ENCODE data around the gene CNTFR. TPM values are rescaled to one million over a fixed set of nuclear protein-coding genes. Genes with fewer than 3 reads are reported as not detected.

The CNTFR gene
- total and polyA plus RNA-seq, 2 experiments from 2014 or later: 0.73 to 1.9 TPM

- Histone ChIP-seq H3F3A (replicated peaks; ENCODE audit: low read depth) (no peaks in the 10 kb centered on the region), H3K36me3 (ENCODE audit: insufficient read depth) (no peaks in the 10 kb centered on the region), H3K4me3 (no peak overlapping the region), H3K4me1 (ENCODE audit: insufficient read depth) (peaks cover 20% of the 10 kb centered on the region), H3K27ac (ENCODE audit: low read depth) (no peak overlapping the region), H4K20me1 (replicated peaks; ENCODE audit: insufficient read depth) (no peaks in the 10 kb centered on the region), H2AFZ (no peak overlapping the region; the same call in 1 of the 2 replicates), H3K27me3 (ENCODE audit: insufficient read depth) (no peaks in the 10 kb centered on the region), H3K79me2 (replicated peaks; ENCODE audit: insufficient read depth) (no peaks in the 10 kb centered on the region), H3K9me2 (ENCODE audit: insufficient read depth) (no peaks in the 10 kb centered on the region), H3K4me2 (no peak overlapping the region; the same call in 1 of the 2 replicates)
- Mint-ChIP-seq H3K27me3 (ENCODE audit: insufficient read depth, low read depth, poor library complexity) (peaks cover 20% of the 10 kb centered on the region), H3K27ac (no peak overlapping the region; the same call in 1 of the 2 replicates), H3K36me3 (ENCODE audit: low read depth) (no peaks in the 10 kb centered on the region), H3K9me3 (no peaks in the 10 kb centered on the region), H3K4me1 (peaks cover 30% of the 10 kb centered on the region), H3K4me3 (no peak overlapping the region; the same call in 2 of the 3 replicates)
- ATAC-seq (peak; percentile 52), DNase-seq (ENCODE audit: low spot score) (no peak)
- TF ChIP-seq ZNF114 (CRISPR knock-in tag; IDR thresholded peaks at IDR 0.05): no peak
- TF ChIP-seq CTCF (conservative IDR thresholded peaks at IDR 0.05; ENCODE audit: low read depth in 2 of 2): no peak
- TF ChIP-seq CREB1 (CRISPR knock-in tag; IDR thresholded peaks at IDR 0.05; ENCODE audit: low read depth): no peak
- TF ChIP-seq STAT1 (IDR thresholded peaks at IDR 0.05; ENCODE audit: unreplicated experiment): no peak
- no peak for TF ChIP-seq ETS1 (IDR thresholded peaks at IDR 0.05)
- TF ChIP-seq REST (IDR thresholded peaks at IDR 0.05; ENCODE audit: unreplicated experiment): no peak
- TF ChIP-seq POLR2AphosphoS5 (IDR thresholded peaks at IDR 0.05; ENCODE audit: low read depth): no peak
- no peak for TF ChIP-seq ZNF331 (CRISPR knock-in tag; IDR thresholded peaks at IDR 0.05; ENCODE audit: low read depth)
- TF ChIP-seq JUNB (IDR thresholded peaks at IDR 0.05; ENCODE audit: unreplicated experiment): no peak
- TF ChIP-seq EZH2 (IDR thresholded peaks at IDR 0.05; ENCODE audit: low read depth, unreplicated experiment): no peak
- no peak for TF ChIP-seq ZNF462 (CRISPR knock-in tag; IDR thresholded peaks at IDR 0.05)
- TF ChIP-seq NANOG (IDR thresholded peaks at IDR 0.05; ENCODE audit: borderline replicate concordance): no peak
- TF ChIP-seq EZH2phosphoT487 (IDR thresholded peaks at IDR 0.05; ENCODE audit: unreplicated experiment): no peak
Observed at GRCh38 chr9:34554211-34555001, 35.1 kb downstream of the CNTFR start.

All from GM23338 (cell line).